Activated naive CD4-positive, alpha-beta T cell treated with anti-CD3 and anti-CD28 coated beads, Interleukin-2, amount 10 ng/mL, durations not matched to agents 7 days and 5 days (primary cell): ENCODE results near the gene SYK.
"Not testable (repeated sequence)": the region's sequence is repeated elsewhere in the genome, so short reads cannot be mapped to it uniquely, and the experiment has no call there.

Experiments
- CTCF ChIA-PET: fragments of 350-600 bp; sonication (Branson Sonifier 250); formaldehyde crosslinking; loops from one replicate; lab custom pipeline; 2021; ENCODE audit warnings: antibody characterized with exemption; lab: Charles Lee
- DNase-seq: peaks from one replicate; pipeline ENCODE4 v3.0.0-alpha.2; 2020
- H3K27ac Mint-ChIP-seq: one replicate; pipeline ENCODE4 v1.8.0; 2021; ENCODE audit warnings: mild to moderate bottlenecking, moderate library complexity, mixed read lengths
- H3K27me3 Mint-ChIP-seq: one replicate; pipeline ENCODE4 v1.8.0; 2021; ENCODE audit warnings: mild to moderate bottlenecking, mixed read lengths
- H3K36me3 Mint-ChIP-seq: one replicate; pipeline ENCODE4 v1.8.0; 2021; ENCODE audit warnings: mixed read lengths
- H3K4me1 Mint-ChIP-seq: one replicate; pipeline ENCODE4 v1.8.0; 2021; ENCODE audit warnings: mixed read lengths
- H3K4me3 Mint-ChIP-seq: one replicate; pipeline ENCODE4 v1.8.0; 2021; ENCODE audit warnings: mild to moderate bottlenecking, moderate library complexity, mixed read lengths
- H3K9me3 Mint-ChIP-seq: one replicate; pipeline ENCODE4 v1.8.0; 2021; ENCODE audit warnings: mixed read lengths

Gene SYK

DNA sequence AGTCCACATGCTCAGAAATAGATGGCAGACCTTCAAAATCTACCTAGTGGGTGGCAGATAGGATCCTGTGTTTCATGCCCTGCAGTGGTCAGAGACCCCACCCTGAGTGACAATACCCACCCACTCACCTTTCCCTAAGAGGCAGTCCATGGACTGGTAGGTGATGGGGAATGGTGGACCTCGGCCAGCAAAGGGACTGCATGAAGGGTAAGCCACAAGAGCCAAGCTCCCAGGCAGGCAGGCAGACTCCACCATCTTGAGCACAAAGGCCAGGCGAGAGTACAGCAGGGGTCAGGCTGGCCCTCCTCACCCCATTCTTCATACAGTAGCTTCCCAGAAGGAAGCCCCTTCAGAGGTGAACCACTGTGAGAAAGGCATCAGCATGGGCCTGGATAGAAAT, 78.4 kb downstream of the SYK start:
- no peak for DNase-seq
- H3K4me1 Mint-ChIP-seq = no peaks in the 10 kb centered on the region
- H3K9me3 Mint-ChIP-seq = peaks cover 9% of the 10 kb centered on the region
- H3K4me3 Mint-ChIP-seq = no peak overlapping the region
- no peak overlapping the region for H3K27ac Mint-ChIP-seq
- H3K27me3 Mint-ChIP-seq = no peaks in the 10 kb centered on the region
- H3K36me3 Mint-ChIP-seq = no peaks in the 10 kb centered on the region
- CTCF ChIA-PET = no interaction called here

DNA sequence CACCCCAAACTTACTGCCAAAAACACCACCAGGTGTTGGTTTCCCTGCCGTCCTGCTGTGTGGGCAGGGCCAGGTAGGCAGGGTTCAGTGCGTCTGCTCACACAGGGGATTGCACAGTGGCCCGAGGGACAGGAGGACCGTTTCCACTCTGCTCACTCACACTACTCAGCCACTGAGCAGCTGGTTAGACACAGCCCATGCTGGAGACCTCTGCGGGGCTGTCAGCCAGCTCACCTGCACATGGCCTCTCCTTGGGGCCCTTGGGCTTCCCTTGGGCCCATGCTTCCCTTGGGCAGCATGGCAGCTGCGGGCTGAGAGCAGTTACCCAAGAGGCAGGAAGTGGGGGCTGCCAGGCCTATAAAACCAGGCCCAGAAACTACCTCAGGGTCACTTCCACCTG, 79.0 kb downstream of the SYK start:
- H3K27ac Mint-ChIP-seq = no peak overlapping the region
- no peak for DNase-seq
- no peaks in the 10 kb centered on the region for H3K27me3 Mint-ChIP-seq
- no peak overlapping the region for H3K4me3 Mint-ChIP-seq
- no peaks in the 10 kb centered on the region for H3K4me1 Mint-ChIP-seq
- no peaks in the 10 kb centered on the region for H3K36me3 Mint-ChIP-seq
- CTCF ChIA-PET = no interaction called here
- peaks cover 11% of the 10 kb centered on the region for H3K9me3 Mint-ChIP-seq

DNA sequence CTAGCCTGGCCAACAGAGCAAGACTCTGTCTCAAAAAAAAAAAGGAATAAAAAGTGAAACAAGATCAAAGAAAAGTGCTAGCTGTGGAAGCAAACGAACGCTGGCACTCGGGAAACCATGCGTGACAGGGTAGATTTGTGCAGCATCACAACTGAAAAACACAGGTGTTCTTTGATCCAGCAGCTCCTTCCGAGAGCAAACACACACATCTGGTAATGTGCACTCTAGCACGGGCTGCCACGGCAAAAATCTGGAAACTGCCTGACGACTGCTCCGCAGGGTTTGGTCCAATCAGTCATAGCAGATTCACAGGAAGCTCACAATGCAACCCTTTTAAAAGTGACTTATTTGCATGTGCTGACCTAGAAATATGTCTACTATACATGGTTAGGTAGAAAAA, 80.0 kb downstream of the SYK start:
- Mint-ChIP-seq H3K9me3 (peaks cover 11% of the 10 kb centered on the region), H3K27ac (no peak overlapping the region), H3K4me3 (no peak overlapping the region), H3K4me1 (no peaks in the 10 kb centered on the region), H3K36me3 (no peaks in the 10 kb centered on the region), H3K27me3 (no peaks in the 10 kb centered on the region)
- CTCF ChIA-PET = no interaction called here
- DNase-seq = no peak

DNA sequence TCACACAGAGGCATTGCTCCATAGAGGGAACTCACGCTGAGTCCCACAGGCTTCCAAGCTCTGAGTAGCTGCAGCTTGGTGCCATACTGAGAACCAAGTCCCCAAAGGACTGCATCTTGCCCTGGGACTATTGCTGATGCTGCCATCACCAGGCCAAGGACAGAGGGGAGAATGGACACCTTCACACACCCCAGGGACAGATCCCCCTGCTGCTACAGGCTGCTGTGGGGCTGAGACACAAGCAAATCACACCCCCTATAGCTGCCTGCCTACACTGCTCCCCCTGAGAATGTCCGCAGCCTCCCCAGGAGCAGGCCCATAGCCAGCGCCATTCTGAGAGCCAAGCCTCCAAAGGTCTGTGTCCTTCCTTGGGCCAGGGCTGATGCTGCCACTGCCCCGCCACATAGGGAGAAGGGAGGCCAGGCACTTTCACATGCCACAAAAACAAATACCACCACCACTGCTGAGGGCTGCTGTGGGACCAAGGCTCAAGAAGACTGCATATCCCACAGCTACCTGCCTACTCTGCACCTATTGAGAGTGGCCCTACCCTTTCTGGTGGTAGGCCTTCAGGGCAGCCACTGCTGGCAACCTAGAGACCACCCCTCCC, 81.5 kb downstream of the SYK start:
- H3K27ac Mint-ChIP-seq = no peak overlapping the region
- no peak for DNase-seq
- H3K9me3 Mint-ChIP-seq = peaks cover 11% of the 10 kb centered on the region
- CTCF ChIA-PET = no interaction called here
- no peaks in the 10 kb centered on the region for H3K4me1 Mint-ChIP-seq
- no peaks in the 10 kb centered on the region for H3K36me3 Mint-ChIP-seq
- H3K4me3 Mint-ChIP-seq = no peak overlapping the region
- no peaks in the 10 kb centered on the region for H3K27me3 Mint-ChIP-seq

DNA sequence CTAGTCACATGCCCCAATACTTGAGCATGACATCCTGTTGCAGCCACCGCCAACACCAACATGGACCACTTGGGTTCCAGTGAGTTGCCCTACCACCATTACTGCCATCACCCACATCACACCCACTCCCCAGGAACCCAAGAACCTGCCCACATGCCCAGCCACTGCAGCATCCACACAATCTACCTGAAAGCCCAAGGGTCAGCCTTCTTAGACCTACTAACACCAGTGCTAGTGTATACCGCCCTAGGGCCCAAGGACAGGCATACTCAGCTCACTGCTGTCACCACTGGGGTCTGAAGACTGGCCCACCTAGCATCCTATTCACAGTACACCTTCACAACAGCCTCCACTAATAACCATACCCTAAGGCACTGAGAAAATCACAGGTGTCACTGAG, 82.0 kb downstream of the SYK start:
- Mint-ChIP-seq H3K27ac (no peak overlapping the region), H3K9me3 (peaks cover 11% of the 10 kb centered on the region), H3K27me3 (peaks cover 4% of the 10 kb centered on the region), H3K36me3 (no peaks in the 10 kb centered on the region), H3K4me3 (no peak overlapping the region), H3K4me1 (no peaks in the 10 kb centered on the region)
- no peak for DNase-seq
- CTCF ChIA-PET = no interaction called here

DNA sequence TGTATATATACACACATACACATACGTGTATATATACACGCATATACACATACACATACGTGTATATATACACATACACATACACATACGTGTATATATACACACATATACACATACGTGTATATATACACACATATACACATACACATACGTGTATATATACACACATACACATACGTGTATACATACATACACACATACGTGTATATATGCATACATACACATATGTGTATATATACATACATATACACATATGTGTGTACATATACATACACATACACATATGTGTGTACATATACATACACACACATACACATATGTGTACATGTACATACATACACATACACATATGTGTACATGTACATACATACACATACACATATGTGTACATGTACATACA, 82.6 kb downstream of the SYK start:
- H3K4me1 Mint-ChIP-seq = no peaks in the 10 kb centered on the region
- peaks cover 11% of the 10 kb centered on the region for H3K9me3 Mint-ChIP-seq
- H3K27ac Mint-ChIP-seq = no peak overlapping the region
- CTCF ChIA-PET = no interaction called here
- no peaks in the 10 kb centered on the region for H3K36me3 Mint-ChIP-seq
- H3K4me3 Mint-ChIP-seq = no peak overlapping the region
- DNase-seq = no peak
- H3K27me3 Mint-ChIP-seq = peaks cover 4% of the 10 kb centered on the region

DNA sequence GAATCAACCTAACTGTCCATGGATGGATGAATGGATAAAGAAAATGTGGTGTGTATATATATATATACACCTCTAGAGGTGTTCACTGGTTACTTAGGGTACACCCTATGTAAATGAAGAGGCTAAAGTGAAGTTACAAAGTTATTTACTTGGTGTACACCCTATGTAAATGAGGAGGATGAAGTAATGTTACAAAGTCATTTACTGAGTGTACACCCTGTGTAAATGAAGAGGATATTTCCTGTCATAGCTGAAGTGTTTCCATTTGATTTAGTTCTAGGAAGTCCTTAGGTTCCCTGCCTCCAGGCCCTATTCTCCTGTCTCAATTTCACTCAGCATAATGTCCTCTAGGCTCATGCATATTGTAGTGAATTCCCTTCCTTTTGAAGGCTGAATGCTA, 85.2 kb downstream of the SYK start:
- H3K9me3 Mint-ChIP-seq = peaks cover 11% of the 10 kb centered on the region
- H3K36me3 Mint-ChIP-seq, H3K4me3 Mint-ChIP-seq, DNase-seq, CTCF ChIA-PET, H3K27ac Mint-ChIP-seq, H3K4me1 Mint-ChIP-seq: not testable (repeated sequence)
- peaks cover 12% of the 10 kb centered on the region for H3K27me3 Mint-ChIP-seq

DNA sequence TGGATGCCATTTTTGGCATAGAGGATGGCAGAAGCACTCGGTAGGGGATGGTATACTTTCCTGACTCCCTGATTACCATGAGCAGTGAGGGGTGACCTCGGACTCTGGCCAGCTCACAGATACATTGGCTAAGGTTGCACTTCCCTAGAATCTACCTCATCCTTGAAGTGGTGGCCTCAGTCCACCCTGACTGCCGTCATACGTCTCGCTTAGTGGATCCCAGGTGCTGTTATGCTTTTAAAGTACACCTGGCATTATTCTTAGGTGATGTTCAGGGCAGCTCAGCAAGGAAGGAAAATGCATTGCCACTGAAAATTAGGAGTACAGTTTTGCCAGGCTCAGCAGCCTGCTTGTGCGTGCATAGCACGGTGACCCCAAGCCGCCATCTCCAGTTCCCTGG, 87.3 kb downstream of the SYK start:
- Mint-ChIP-seq H3K36me3 (no peaks in the 10 kb centered on the region), H3K4me1 (no peaks in the 10 kb centered on the region), H3K4me3 (no peak overlapping the region), H3K27ac (no peak overlapping the region), H3K9me3 (peaks cover 5% of the 10 kb centered on the region), H3K27me3 (peaks cover 17% of the 10 kb centered on the region)
- CTCF ChIA-PET = no interaction called here
- no peak for DNase-seq

DNA sequence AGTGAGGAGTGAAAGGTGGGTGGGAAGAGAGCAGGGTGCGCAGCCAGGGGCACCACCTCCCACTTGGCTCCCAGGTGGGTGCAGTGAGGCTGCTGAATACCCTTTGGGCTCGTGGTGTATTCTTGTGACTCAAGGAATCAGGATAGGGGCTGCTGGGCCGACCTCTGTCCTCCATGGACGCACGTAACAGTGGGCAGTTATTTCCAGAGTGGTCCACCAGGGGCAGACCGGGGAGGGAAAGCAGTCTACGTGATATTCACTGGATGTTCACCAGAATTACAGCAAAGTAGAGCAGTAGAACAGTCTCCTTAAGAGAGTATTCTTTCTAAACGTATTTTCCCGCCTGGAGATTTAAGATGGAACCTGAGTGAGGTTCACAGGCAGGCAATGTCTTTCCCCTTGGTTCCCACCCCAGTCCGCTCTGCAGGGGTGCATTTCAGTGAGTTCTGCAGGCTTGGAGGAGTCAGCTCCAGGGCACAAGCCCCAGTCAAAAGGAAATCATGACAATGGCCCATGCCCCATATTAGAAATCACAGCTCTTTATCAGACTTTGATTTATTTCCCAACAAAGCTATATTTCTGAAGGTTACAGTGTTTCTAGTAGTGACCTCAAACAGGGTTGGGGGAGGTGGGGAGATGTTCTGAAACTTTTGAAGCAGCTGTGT, 88.7 kb downstream of the SYK start:
- CTCF ChIA-PET = interaction anchor here (0.7 to 1.2 kb wide), 2 partner anchors 11 to 25 kb away, joined by 3 to 4 read pairs; no protein-coding TSS in a partner anchor
- no peaks in the 10 kb centered on the region for H3K4me1 Mint-ChIP-seq
- no peaks in the 10 kb centered on the region for H3K36me3 Mint-ChIP-seq
- no peak overlapping the region for H3K4me3 Mint-ChIP-seq
- H3K9me3 Mint-ChIP-seq = peaks cover 2% of the 10 kb centered on the region
- peaks cover 19% of the 10 kb centered on the region for H3K27me3 Mint-ChIP-seq
- H3K27ac Mint-ChIP-seq = no peak overlapping the region
- no peak for DNase-seq

DNA sequence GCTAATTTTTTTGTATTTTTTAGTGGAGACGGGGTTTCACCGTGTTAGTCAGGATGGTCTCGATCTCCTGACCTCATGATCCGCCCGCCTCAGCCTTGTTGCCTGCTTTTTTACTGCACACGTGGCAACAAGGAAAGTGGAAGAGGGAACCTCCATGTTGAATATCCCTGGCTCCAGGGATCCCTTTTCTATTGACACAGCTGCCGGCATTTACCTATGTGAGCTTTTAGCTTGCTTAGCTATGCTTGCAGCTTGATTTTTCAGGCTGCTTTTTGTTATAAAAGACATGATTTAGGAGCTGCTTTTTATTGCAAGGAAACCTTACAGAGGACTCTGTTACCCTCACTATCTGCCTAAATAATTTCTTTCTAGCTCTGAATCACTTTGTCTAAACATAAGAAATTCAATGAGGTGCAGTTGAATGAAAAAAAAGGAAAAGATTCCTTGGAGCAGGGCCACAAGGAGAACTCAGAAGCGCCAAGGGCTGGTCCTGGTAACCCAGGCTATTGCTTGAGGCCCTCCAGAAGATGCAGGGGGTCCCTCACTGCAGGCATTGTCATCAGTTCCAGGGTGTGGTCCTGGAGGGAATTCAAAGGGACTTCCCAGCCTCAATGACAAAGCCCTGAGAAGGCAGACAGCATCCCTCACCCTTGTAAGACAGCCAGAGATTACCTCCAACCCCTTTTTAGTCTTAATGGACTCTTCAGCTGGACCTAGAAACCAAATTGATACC, 89.9 kb downstream of the SYK start:
- H3K36me3 Mint-ChIP-seq = no peaks in the 10 kb centered on the region
- H3K4me3 Mint-ChIP-seq = no peak overlapping the region
- no peaks in the 10 kb centered on the region for H3K4me1 Mint-ChIP-seq
- no peaks in the 10 kb centered on the region for H3K9me3 Mint-ChIP-seq
- CTCF ChIA-PET = interaction anchor here (1.2 kb wide), 1 partner anchor 26 kb away, joined by 4 read pairs; no protein-coding TSS in a partner anchor
- DNase-seq = no peak
- no peak overlapping the region for H3K27ac Mint-ChIP-seq
- H3K27me3 Mint-ChIP-seq = peaks cover 19% of the 10 kb centered on the region

DNA sequence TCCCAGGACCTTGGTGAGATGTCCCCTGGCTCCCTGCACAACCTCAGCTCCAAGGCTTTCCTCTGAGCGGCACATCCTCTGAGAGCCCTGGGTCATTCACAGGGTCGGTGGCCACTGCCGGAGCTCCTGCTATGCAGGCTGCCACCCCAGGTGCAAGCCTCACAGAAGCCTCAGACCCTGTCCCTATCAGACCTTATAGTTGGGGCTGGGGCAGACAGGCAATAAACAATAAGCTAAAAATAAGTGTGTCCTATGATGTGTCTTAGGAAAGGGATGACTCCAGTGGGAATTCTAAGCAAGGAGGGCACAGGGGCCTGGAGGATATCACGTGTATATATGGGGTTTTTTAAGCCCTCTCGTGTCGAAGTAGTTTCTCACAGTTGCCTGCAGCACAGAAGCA, 91.3 kb downstream of the SYK start:
- Mint-ChIP-seq H3K27ac (no peak overlapping the region), H3K36me3 (no peaks in the 10 kb centered on the region), H3K4me3 (no peak overlapping the region), H3K9me3 (no peaks in the 10 kb centered on the region), H3K4me1 (no peaks in the 10 kb centered on the region), H3K27me3 (peaks cover 19% of the 10 kb centered on the region)
- CTCF ChIA-PET = no interaction called here
- no peak for DNase-seq

DNA sequence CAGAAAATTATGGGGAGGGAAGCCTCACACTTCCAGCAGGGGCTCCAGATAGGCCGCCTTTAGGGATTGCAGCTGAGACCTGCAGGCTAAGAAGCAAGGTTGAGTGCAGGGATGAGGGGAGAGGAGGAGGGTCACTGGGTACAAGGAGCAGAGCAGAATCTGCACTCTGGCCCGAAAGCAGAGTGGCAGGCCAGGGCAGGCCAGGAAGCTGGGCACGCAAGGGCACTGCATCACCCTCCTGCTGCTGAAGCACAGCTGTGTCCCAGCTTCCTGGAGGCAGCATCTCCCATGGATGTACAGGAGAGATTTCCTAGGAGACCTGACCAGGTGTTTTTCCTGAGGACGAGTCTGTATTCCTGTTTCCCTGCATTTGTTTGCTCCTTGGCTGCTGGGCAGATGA, 92.1 kb downstream of the SYK start:
- H3K27ac Mint-ChIP-seq = no peak overlapping the region
- CTCF ChIA-PET = no interaction called here

DNA sequence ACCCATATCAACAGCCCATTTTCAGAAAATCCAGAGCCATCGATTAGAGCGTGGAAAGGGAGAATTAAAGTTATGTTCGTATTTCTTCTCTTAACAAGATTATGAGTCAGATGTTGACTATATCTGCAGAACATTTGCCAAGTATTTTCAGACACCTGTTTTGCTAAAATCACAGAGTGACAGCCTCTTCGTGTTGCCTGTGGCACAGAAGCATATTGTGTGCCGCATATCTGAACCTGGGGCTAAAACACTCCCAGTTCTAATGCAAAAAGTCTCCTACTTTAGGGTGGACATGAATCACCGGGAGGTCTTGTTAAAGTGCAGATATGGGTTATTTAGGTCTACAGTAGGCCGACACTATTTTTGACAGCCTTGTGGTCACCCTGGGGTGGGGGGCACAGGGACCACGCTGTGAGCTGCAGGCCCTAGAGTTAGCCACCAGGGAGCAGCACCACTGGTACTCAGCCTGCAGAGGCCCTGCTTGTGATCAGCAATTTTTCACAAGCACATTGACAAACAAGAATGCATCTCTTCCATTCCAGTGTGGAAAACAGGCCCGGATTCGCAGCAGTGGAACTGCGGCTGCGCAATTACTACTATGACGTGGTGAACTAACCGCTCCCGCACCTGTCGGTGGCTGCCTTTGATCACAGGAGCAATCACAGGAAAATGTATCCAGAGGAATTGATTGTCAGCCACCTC, 93.5 kb downstream of the SYK start:
- Mint-ChIP-seq H3K4me3 (no peak overlapping the region), H3K27ac (no peak overlapping the region), H3K9me3 (no peaks in the 10 kb centered on the region), H3K4me1 (no peaks in the 10 kb centered on the region), H3K27me3 (peaks cover 7% of the 10 kb centered on the region), H3K36me3 (no peaks in the 10 kb centered on the region)
- DNase-seq = no peak
- CTCF ChIA-PET = interaction anchor here (1.0 kb wide), 1 partner anchor 11 kb away, joined by 3 read pairs; no protein-coding TSS in a partner anchor

More for the DNA sequence above, 92.1 kb downstream of the SYK start:
- peaks cover 15% of the 10 kb centered on the region for H3K27me3 Mint-ChIP-seq
- H3K4me1 Mint-ChIP-seq = no peaks in the 10 kb centered on the region
- no peaks in the 10 kb centered on the region for H3K9me3 Mint-ChIP-seq
- no peak for DNase-seq
- no peak overlapping the region for H3K4me3 Mint-ChIP-seq
- H3K36me3 Mint-ChIP-seq = no peaks in the 10 kb centered on the region

DNA sequence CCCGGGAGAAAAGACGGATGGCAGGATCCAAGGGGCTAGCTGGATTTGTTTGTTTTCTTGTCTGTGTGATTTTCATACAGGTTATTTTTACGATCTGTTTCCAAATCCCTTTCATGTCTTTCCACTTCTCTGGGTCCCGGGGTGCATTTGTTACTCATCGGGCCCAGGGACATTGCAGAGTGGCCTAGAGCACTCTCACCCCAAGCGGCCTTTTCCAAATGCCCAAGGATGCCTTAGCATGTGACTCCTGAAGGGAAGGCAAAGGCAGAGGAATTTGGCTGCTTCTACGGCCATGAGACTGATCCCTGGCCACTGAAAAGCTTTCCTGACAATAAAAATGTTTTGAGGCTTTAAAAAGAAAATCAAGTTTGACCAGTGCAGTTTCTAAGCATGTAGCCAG, 94.2 kb downstream of the SYK start:
- DNase-seq = no peak
- Mint-ChIP-seq H3K36me3 (no peaks in the 10 kb centered on the region), H3K27me3 (peaks cover 6% of the 10 kb centered on the region), H3K4me3 (no peak overlapping the region), H3K27ac (no peak overlapping the region), H3K9me3 (no peaks in the 10 kb centered on the region), H3K4me1 (no peaks in the 10 kb centered on the region)
- CTCF ChIA-PET = no interaction called here
